Esophagus muscularis mucosa (tissue), 3 donors: ENCODE results near the gene HBS1L.

Experiments used
- CTCF ChIP-seq, 3 experiments: fragments of 200-600 bp in 2 of 3; fragments of 450-650 bp in 1 of 3; sonication (generic) in 2 of 3; IDR thresholded peaks; one replicate each; pipeline ENCODE4 v1.5.1; 2017 to 2019; ENCODE audit warnings: antibody characterized with exemption in 3 of 3, mild to moderate bottlenecking in 2 of 3, moderate library complexity in 1 of 3
- POLR2A ChIP-seq: fragments of 450-650 bp; IDR thresholded peaks from one replicate; pipeline ENCODE4 v1.6.1; 2017; ENCODE audit warnings: antibody characterized with exemption, moderate library complexity, mild to moderate bottlenecking, low read depth

GRCh38 chr6:134990262-134990661 lies 64.4 kb downstream of the HBS1L start:
- no peak for TF ChIP-seq CTCF (IDR thresholded peaks at IDR 0.05)
- no peak for TF ChIP-seq POLR2A
